Measurements from ENCODE around the gene PPP6R3.
A peak's percentile ranks its signal among the peaks of the same experiment; 100 is the strongest.

The PPP6R3 gene

GRCh38 chr11:68459886-68460740, 439 bp upstream of the PPP6R3 start:
- peak overlapping the region; percentile 75 to 78 for H3K4me3 ChIP-seq (replicated peaks in 1 of 2; ENCODE audit: low read depth in 2 of 2, low read length in 2 of 2)
- DNase-seq (ENCODE audit: low read depth in 2 of 2) = peak; percentile 99 to 100
- no peak for TF ChIP-seq CTCF (IDR thresholded peaks at IDR 0.05; ENCODE audit: low read depth, low read length)

GRCh38 chr11:68461575-68461917, 994 bp downstream of the PPP6R3 start:
- peak overlapping the region; percentile 75 to 78 for H3K4me3 ChIP-seq (replicated peaks in 1 of 2; ENCODE audit: low read depth in 2 of 2, low read length in 2 of 2)
- no peak for TF ChIP-seq CTCF (IDR thresholded peaks at IDR 0.05; ENCODE audit: low read depth, low read length)
- no peak for DNase-seq (ENCODE audit: low read depth in 2 of 2)

- no peak for TF ChIP-seq CTCF (IDR thresholded peaks at IDR 0.05; ENCODE audit: low read depth, low read length)
- no peak for DNase-seq (ENCODE audit: low read depth in 2 of 2)
- H3K4me3 ChIP-seq (replicated peaks in 1 of 2; ENCODE audit: low read depth in 2 of 2, low read length in 2 of 2) = no peak overlapping the region
Observed at GRCh38 chr11:68463714-68464113, 3.2 kb downstream of the PPP6R3 start.

- no peak for DNase-seq (ENCODE audit: low read depth in 2 of 2)
- no peak overlapping the region for H3K4me3 ChIP-seq (replicated peaks in 1 of 2; ENCODE audit: low read depth in 2 of 2, low read length in 2 of 2)
- TF ChIP-seq CTCF (IDR thresholded peaks at IDR 0.05; ENCODE audit: low read depth, low read length) = no peak
Observed at GRCh38 chr11:68467201-68467834, 6.8 kb downstream of the PPP6R3 start.

GRCh38 chr11:68468217-68468828, 7.8 kb downstream of the PPP6R3 start:
- no peak for TF ChIP-seq CTCF (IDR thresholded peaks at IDR 0.05; ENCODE audit: low read depth, low read length)
- DNase-seq (ENCODE audit: low read depth in 2 of 2) = no peak
- no peak overlapping the region for H3K4me3 ChIP-seq (replicated peaks in 1 of 2; ENCODE audit: low read depth in 2 of 2, low read length in 2 of 2)

GRCh38 chr11:68469122-68469521, 8.6 kb downstream of the PPP6R3 start:
- H3K4me3 ChIP-seq (replicated peaks in 1 of 2; ENCODE audit: low read depth in 2 of 2, low read length in 2 of 2) = no peak overlapping the region
- peak in 1 of 2 donors; percentile 25 for DNase-seq (ENCODE audit: low read depth in 2 of 2)
- no peak for TF ChIP-seq CTCF (IDR thresholded peaks at IDR 0.05; ENCODE audit: low read depth, low read length)
